Measurements from ENCODE around the gene HOXA9. TPM values are rescaled to one million over a fixed set of nuclear protein-coding genes. Genes with fewer than 3 reads are reported as not detected.
A peak's percentile ranks its signal among the peaks of the same experiment; 100 is the strongest.

HOXA9 gene
- total and polyA plus RNA-seq, 3 donors from 2014 or later, result 0.25 to 1.0 (median 0.39) TPM

DNA sequence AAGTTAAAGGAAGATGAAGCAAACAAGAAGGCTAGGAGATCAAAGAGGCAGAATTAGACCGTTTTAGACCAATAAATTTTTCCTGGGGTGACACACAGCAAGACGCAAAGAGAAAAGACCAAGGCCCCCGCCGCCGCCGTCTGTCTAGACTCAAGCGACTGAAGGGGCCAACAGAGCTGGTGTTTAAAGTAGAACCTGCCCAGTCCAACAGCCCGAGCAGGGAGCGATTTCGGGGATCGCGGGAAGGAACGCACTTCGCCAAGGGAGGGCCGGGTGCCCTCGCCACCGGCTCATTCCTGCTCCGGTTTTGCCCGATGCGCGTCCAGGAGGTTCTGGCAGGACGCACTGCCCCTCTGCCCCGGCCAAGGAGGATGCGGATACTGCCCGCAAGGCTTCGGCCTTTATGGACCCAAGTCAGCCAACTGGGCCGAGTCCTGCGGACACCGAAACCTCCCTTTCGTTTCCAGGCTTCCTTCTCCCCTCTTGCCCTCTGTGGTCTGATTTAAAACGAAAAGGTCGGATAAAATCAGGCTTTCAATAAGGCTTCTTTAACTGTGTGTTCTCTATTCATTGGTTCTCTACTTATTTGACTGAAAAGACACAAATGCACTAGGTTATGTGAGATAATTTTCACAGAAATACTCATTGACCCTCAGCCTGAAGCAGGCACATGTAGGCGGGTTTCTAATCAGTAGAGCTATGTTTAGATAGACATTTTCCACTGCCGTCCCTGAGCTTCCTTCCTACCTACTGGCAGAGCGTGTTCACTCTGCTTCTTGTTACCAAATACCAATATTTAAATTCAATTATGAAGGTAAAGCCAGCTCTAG lies 6.7 kb downstream of the HOXA9 start:
- H3K27me3 ChIP-seq, result peaks cover 8% of the 10 kb centered on the region
- no peak for DNase-seq
- TF ChIP-seq, protein P1, sequence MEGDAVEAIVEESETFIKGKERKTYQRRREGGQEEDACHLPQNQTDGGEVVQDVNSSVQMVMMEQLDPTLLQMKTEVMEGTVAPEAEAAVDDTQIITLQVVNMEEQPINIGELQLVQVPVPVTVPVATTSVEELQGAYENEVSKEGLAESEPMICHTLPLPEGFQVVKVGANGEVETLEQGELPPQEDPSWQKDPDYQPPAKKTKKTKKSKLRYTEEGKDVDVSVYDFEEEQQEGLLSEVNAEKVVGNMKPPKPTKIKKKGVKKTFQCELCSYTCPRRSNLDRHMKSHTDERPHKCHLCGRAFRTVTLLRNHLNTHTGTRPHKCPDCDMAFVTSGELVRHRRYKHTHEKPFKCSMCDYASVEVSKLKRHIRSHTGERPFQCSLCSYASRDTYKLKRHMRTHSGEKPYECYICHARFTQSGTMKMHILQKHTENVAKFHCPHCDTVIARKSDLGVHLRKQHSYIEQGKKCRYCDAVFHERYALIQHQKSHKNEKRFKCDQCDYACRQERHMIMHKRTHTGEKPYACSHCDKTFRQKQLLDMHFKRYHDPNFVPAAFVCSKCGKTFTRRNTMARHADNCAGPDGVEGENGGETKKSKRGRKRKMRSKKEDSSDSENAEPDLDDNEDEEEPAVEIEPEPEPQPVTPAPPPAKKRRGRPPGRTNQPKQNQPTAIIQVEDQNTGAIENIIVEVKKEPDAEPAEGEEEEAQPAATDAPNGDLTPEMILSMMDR (IDR thresholded peaks at IDR 0.05), result no peak
- TF ChIP-seq POLR2A (IDR thresholded peaks at IDR 0.05), result no peak
- intact Hi-C loops (cut with DNase I; ENCODE audit: low total_unique reads), result no loop called here
- H3K9me3 ChIP-seq, result no peaks in the 10 kb centered on the region
- H3K4me1 ChIP-seq, result peaks cover 13% of the 10 kb centered on the region
- 28 to 35% methylated on average over 17 to 29 of the region's 35 CpGs for WGBS, 2 donors
- no peak overlapping the region for H3K4me3 ChIP-seq
- no peak overlapping the region for H3K27ac ChIP-seq
- H3K36me3 ChIP-seq (ENCODE audit: low read depth, missing control alignments), result no peaks in the 10 kb centered on the region

DNA sequence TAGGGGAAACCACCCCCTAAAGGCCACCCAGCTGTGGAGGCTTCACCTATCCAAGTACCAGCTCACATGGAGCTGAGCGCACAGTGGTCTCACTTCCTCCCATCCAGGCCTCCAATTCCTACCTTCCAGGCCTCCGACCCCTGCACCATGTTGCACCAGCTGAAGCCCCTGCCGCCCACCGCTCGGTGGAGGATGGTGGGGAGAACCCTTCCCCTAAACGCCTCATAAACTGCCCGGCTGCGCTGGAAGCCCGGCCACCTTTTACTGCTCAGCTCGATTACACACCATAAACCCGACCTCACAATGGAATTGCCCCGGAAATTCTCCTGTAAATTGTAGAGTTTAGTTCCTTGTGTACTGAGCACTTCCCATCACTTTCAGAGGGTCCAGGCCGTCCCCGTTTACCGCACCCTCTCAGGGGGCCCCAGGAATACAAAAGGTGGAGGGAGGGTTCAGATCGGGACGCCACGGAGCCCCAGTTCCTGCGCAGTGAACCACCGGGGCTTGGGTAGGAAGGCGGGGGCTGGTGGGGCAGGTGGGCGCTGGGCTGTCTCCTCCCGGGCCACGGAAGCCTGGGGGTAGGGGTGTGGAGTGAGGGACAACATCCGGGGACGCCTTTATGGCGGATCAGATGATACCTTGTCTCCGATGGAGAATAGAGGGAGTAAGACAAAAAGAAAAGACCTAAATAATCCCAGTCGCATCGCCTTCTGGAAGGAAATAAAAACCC lies 7.5 kb downstream of the HOXA9 start:
- WGBS, 2 donors, result 12 to 16% methylated on average over 26 to 30 of the region's 30 CpGs
- DNase-seq, result no peak
- no peak for TF ChIP-seq POLR2A (IDR thresholded peaks at IDR 0.05)
- TF ChIP-seq, protein P1 (IDR thresholded peaks at IDR 0.05), result no peak
- Histone ChIP-seq H3K4me3 (no peak overlapping the region), H3K9me3 (no peaks in the 10 kb centered on the region), H3K36me3 (ENCODE audit: low read depth, missing control alignments) (no peaks in the 10 kb centered on the region), H3K4me1 (peaks cover 13% of the 10 kb centered on the region), H3K27ac (no peak overlapping the region), H3K27me3 (peaks cover 14% of the 10 kb centered on the region)
- intact Hi-C loops (cut with DNase I; ENCODE audit: low total_unique reads), result no loop called here

DNA sequence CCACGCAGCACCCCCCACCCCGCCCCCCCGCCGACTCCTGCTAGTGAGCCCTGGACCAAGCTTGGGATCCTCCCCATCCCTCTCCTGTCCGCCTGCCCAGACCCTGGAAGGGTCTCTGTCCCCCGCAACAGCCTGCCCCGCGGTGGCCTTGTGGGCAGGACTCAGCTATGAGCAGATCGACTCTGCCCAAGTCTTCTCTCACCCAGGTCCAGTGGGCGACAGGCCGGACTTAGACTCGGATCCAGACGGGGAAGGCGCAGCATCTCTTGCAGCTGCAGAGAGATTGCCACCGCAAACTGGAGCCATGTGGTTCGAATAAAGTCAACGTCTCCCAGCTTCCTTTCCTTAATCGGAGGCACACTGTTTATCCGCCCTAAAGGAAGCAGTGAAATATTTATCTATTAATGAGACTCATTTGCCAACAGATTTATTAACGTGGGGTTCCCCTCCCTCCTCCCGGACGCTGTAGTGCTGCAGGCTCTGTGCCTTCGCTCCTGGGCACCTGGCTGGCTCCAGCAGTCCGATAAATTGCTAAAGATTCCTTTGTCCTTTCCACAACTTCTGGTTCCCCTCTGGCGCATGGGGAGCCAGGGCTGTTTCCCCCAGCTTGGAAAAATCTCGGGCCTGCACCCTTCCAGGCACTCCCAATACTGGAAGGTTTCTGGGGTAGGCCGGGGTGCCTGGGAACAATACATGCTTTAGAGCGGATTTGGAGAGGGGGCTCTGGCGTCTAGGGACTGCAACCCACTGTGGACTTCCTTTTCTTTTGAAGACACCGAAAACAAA lies 8.2 kb downstream of the HOXA9 start:
- Histone ChIP-seq H3K9me3 (no peaks in the 10 kb centered on the region), H3K4me1 (peaks cover 13% of the 10 kb centered on the region), H3K27ac (no peak overlapping the region), H3K36me3 (ENCODE audit: low read depth, missing control alignments) (no peaks in the 10 kb centered on the region), H3K4me3 (peak overlapping the region in 1 of 2 donors; percentile 32), H3K27me3 (peaks cover 14% of the 10 kb centered on the region)
- 8 to 14% methylated on average over 19 to 23 of the region's 30 CpGs for WGBS, 2 donors
- TF ChIP-seq, protein P1 (IDR thresholded peaks at IDR 0.05), result no peak
- TF ChIP-seq POLR2A (IDR thresholded peaks at IDR 0.05), result no peak
- intact Hi-C loops (cut with DNase I; ENCODE audit: low total_unique reads), result no loop called here
- DNase-seq, result peak; percentile 16

DNA sequence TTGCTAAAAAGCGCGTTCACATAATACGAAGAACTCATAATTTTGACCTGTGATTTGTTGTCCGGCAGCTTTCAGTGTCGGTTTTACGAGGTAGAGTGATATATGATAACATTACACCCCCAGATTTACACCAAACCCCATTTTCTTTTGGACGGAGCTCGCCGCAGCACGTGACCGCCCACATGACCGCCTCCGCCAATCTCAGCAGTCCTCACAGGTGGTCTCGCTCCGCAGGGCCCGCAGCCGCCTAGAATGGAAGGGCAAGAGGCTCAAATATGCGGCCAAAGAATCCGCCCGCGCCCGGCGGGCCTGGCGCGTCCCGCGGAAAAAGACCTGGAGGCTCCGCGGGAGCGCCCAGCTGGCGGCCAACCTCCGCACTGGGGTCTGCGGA lies 8.8 kb downstream of the HOXA9 start, which contains the start of gene HOXA7:
TSS of gene HOXA7 (minus strand) at position 168 of the 391 bp plus-strand sequence. CDS start at position 38, 130 bp downstream.
- peak; percentile 46 for DNase-seq

More for the DNA sequence above, 8.8 kb downstream of the HOXA9 start, which contains the start of gene HOXA7:
- intact Hi-C loops (cut with DNase I; ENCODE audit: low total_unique reads), result no loop called here
- Histone ChIP-seq H3K4me3 (peak within 1 kb of the TSS; percentile 21 to 32), H3K4me1 (peaks cover 12% of the 10 kb centered on the region), H3K27me3 (peaks cover 14% of the 10 kb centered on the region), H3K36me3 (ENCODE audit: low read depth, missing control alignments) (no peaks in the 10 kb centered on the region), H3K27ac (no peak within 1 kb of the TSS), H3K9me3 (no peaks in the 10 kb centered on the region)
- TF ChIP-seq POLR2A (IDR thresholded peaks at IDR 0.05), result no peak
- TF ChIP-seq, protein P1 (IDR thresholded peaks at IDR 0.05), result no peak
- 0 to 2% methylated on average over 11 to 33 of the region's 33 CpGs for WGBS, 2 donors

All from testis (tissue), 3 donors.